ENCODE data around the gene HOXB9.
A peak's percentile ranks its signal among the peaks of the same experiment; 100 is the strongest.

The HOXB9 gene

GRCh38 chr17:48596000-48596734 lies 30.0 kb downstream of the HOXB9 start:
- TF ChIP-seq GATA1 (IDR thresholded peaks at IDR 0.05; ENCODE audit: low read depth, low read length): no peak
- no peak for TF ChIP-seq POLR2A (IDR thresholded peaks at IDR 0.05; ENCODE audit: low read length)
- DNase-seq: peak in 1 of 2 experiments; percentile 31

DNA sequence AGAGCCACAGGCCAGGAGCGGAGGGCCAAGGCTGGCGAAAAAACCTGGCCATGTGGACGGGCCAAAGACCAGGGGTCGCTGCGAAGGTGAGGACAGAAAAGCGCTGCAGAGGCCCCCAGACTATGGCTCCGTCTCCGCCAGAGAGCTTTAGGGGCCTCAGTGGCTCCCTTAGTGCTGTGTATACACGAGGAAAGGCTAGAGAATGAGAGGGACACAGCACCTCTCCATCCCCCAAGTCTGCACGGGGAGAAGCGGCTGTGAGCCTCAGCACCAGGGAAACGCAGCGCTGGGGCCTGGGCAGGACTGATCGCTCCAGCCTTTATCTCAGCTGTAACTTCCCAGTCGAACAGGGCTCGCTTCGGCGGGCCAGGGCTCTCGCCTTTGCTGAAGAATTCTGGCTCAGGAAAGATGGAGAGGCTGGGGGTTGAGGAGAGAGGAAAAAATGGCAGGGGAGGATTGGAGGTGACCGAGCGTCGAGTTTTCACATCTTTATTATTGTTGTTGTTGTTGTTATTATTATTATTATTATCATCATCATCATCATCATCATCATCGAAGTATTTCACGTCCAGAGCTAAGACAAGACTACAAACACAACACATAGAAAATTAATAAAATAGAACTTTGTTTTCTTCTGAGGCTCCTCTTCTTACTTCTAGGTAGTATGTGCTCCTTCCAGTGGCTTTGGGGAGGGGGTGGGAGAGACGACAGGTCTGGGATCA lies 30.7 kb downstream of the HOXB9 start:
- TF ChIP-seq GATA1 (IDR thresholded peaks at IDR 0.05; ENCODE audit: low read depth, low read length) (no peak), POLR2A (IDR thresholded peaks at IDR 0.05; ENCODE audit: low read length) (no peak)

GRCh38 chr17:48594538-48595277 lies 31.4 kb downstream of the HOXB9 start:
- TF ChIP-seq POLR2A (IDR thresholded peaks at IDR 0.05; ENCODE audit: low read length): no peak
- TF ChIP-seq GATA1 (IDR thresholded peaks at IDR 0.05; ENCODE audit: low read depth, low read length): no peak
- no peak for DNase-seq

More for the DNA sequence above, 30.7 kb downstream of the HOXB9 start:
- no peak for DNase-seq

DNA sequence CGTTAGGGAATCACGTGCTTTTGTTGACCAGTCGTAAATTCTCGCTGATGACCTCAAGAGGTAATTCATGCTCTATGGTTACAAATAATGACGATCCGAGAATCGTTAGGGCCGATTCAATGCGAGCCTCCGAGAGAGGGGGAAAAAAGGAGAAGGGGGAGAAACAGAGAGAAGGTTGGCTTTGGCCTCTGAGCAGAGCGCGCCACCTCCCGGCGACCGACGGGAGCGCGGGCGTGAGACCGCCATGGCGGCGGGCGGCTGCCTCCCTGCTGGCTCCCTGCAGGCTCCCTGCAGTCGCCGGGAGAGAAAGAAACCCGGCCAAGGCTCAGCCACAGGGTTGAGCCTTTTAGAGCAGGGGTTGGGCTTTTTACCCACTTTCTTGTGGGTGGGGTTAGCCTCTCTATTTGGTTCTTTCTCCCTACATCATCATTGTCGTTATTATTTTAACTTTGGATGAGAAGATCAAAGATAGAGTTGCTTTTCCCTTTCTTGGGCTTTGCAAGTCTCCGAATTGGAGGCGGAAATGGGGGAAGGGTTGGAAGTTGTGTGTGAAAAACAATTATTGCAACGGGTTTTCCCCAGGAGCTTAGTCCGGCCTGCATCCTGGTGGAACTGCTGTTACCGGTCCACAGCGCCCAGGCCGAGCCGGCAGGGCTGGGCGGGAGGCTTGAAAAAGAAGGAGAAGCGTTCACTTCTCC lies 32.2 kb downstream of the HOXB9 start:
- DNase-seq: peak; percentile 82 to 88
- TF ChIP-seq POLR2A (IDR thresholded peaks at IDR 0.05; ENCODE audit: low read length) (no peak), GATA1 (IDR thresholded peaks at IDR 0.05; ENCODE audit: low read depth, low read length) (no peak)

GRCh38 chr17:48593126-48593829 lies 32.9 kb downstream of the HOXB9 start, which contains the start of gene HOXB5:
HOXB5 (minus strand) TSS chr17:48593779; CDS start chr17:48593682, 97 bp downstream.
- TF ChIP-seq POLR2A (IDR thresholded peaks at IDR 0.05; ENCODE audit: low read length) (no peak), GATA1 (IDR thresholded peaks at IDR 0.05; ENCODE audit: low read depth, low read length) (no peak)
- DNase-seq: peak; percentile 62 to 63

DNA sequence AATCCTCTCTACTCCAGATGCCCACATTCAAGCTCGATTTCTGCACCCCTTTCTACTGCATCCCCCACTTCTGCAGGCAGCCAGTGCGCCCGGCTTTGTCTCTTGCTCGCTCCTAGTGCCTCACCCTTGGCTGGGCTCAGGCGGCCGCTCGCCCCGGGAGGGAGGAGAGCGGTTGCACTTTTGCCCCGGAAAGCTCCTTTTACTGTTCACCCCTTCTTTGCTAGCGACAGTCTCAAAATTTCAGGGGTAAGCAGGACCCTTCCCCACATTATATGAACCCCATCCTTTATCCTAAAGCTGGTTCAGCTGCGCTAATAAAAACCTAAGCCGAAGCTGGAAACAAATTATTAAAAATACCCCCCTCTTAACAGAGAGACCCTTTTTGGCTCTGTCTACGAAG lies 33.6 kb downstream of the HOXB9 start:
- no peak for TF ChIP-seq POLR2A (IDR thresholded peaks at IDR 0.05; ENCODE audit: low read length)
- no peak for TF ChIP-seq GATA1 (IDR thresholded peaks at IDR 0.05; ENCODE audit: low read depth, low read length)
- peak; percentile 35 to 51 for DNase-seq

- TF ChIP-seq POLR2A (IDR thresholded peaks at IDR 0.05; ENCODE audit: low read length): no peak
- TF ChIP-seq GATA1 (IDR thresholded peaks at IDR 0.05; ENCODE audit: low read depth, low read length): no peak
- DNase-seq: peak; percentile 18 to 31
Observed at GRCh38 chr17:48592057-48592514, 34.1 kb downstream of the HOXB9 start.

GRCh38 chr17:48591255-48592056 lies 34.7 kb downstream of the HOXB9 start:
- DNase-seq: no peak
- TF ChIP-seq GATA1 (IDR thresholded peaks at IDR 0.05; ENCODE audit: low read depth, low read length) (no peak), POLR2A (IDR thresholded peaks at IDR 0.05; ENCODE audit: low read length) (no peak)

- no peak for TF ChIP-seq POLR2A (IDR thresholded peaks at IDR 0.05; ENCODE audit: low read length)
- TF ChIP-seq GATA1 (IDR thresholded peaks at IDR 0.05; ENCODE audit: low read depth, low read length): no peak
Observed at GRCh38 chr17:48590607-48591161, 35.5 kb downstream of the HOXB9 start.

GRCh38 chr17:48589831-48590606 lies 36.1 kb downstream of the HOXB9 start, which contains the start of gene HOXB3:
HOXB3 (minus strand) TSS chr17:48590241; CDS start chr17:48552474, 37,767 bp downstream.
- no peak for TF ChIP-seq GATA1 (IDR thresholded peaks at IDR 0.05; ENCODE audit: low read depth, low read length)
- TF ChIP-seq POLR2A (IDR thresholded peaks at IDR 0.05; ENCODE audit: low read length): no peak
- no peak for DNase-seq

More at GRCh38 chr17:48590607-48591161, 35.5 kb downstream of the HOXB9 start:
- no peak for DNase-seq

Data from erythroblast (primary cell).